Ovary (tissue), 9 donors: ENCODE results near the gene TRUB1. TPM values are rescaled to one million over a fixed set of nuclear protein-coding genes. Genes with fewer than 3 reads are reported as not detected.
A peak's percentile ranks its signal among the peaks of the same experiment; 100 is the strongest.

ENCODE experiments used
- DNase-seq, 5 donors: peaks; one replicate each; pipeline ENCODE4 v3.0.0-alpha.2; 2019 to 2020
- H3K27ac ChIP-seq, 2 donors: fragments of 200-600 bp; one replicate each; pipeline versions ENCODE4 v1.5.1 to v1.8.0; 2019 to 2022
- H3K27me3 ChIP-seq: fragments of 200-600 bp; one replicate; pipeline ENCODE4 v1.8.0; 2022
- H3K36me3 ChIP-seq: fragments of 200-600 bp; sonication (generic); one replicate; pipeline ENCODE4 v1.5.1; 2019
- H3K4me1 ChIP-seq: one replicate; pipeline ENCODE4 v1.8.1; 2013; ENCODE audit warnings: mild to moderate bottlenecking, moderate library complexity; ENCODE audit not compliant: insufficient read depth
- H3K4me3 ChIP-seq: fragments of 200-600 bp; sonication (generic); one replicate; pipeline ENCODE4 v1.5.1; 2017
- H3K9me3 ChIP-seq, 2 donors: fragments of 200-600 bp in 1 of 2; sonication (generic) in 1 of 2; one replicate each; pipeline versions ENCODE4 v1.5.1 to v1.8.1; 2013 to 2019; ENCODE audit warnings: mild to moderate bottlenecking in 1 of 2, moderate library complexity in 1 of 2
- CTCF ChIP-seq, 3 donors: fragments of 450-650 bp in 2 of 3; fragments of 200-600 bp in 1 of 3; IDR thresholded peaks; one replicate each; pipeline versions ENCODE4 v1.5.1 to v1.8.0; 2016 to 2022; ENCODE audit warnings: antibody characterized with exemption in 3 of 3, mild to moderate bottlenecking in 1 of 3
- EP300 ChIP-seq: sonication (generic); formaldehyde crosslinking; IDR thresholded peaks from one replicate; pipeline ENCODE4 v1.6.1; 2017; ENCODE audit warnings: antibody characterized with exemption
- POLR2A ChIP-seq: fragments of 450-650 bp; IDR thresholded peaks from one replicate; pipeline ENCODE4 v1.6.1; 2017; ENCODE audit warnings: antibody characterized with exemption, mild to moderate bottlenecking, moderate library complexity
- WGBS, 3 donors: extraction: QIAGEN DNeasy Blood & Tissue Kit in 1 of 3; methylation state at CpG; one replicate each; pipeline versions ENCODE4 v1.1.5 to v1.1.7; 2013 to 2017; 5-methylcytosine and 5-hydroxymethylcytosine counted together
- intact Hi-C, 4 donors: fragments of 100-400 bp; cut with DNase I; formaldehyde crosslinking; loops; one replicate each; pipeline versions ENCODE4 v1.11.0 to v1.15.1; 2022 to 2023
- polyA plus RNA-seq, 2 donors: library from polyadenylated mRNA; stranded (reverse); fragments of 200-250 nt in 1 of 2; fragments of 350-450 nt in 1 of 2; fragmentation: Illumina TruSeq in 1 of 2; extraction: RNeasy Lipid Tissue Mini Kit (QIAGEN cat#74804) in 1 of 2; gene quantifications; one replicate each; pipeline ENCODE4 v1.2.3, GENCODE V29; 2013 to 2014
- total RNA-seq, 7 donors: library from RNA; depleted of rRNA in 2 of 7; stranded (reverse); fragments of >200 nt in 2 of 7; fragmentation: NEBNext Ultra II Directional in 3 of 7; extraction: Animal tissue kit (Norgen Biotek cat#: 25700) in 3 of 7; gene quantifications; one replicate each; pipeline versions ENCODE4 v1.1.0 to v1.2.4, GENCODE V29; 2016 to 2023
- donor health status: DM: no; HTN: no; CAD: no; lungs with moderate emphysema.
- donor health status: DM: no; HTN: no; CAD: no.
- donor health status: Bipolar disorder and iron deficiency.
- donor health status: DM: yes; HTN: yes; CAD: no.
- donor health status: DM: no; HTN: no; CAD: no.
- donor health status: DM: yes; HTN: yes; CAD: no.

TRUB1 gene
- total and polyA plus RNA-seq, 9 donors = 9.6 to 36.1 (median 17.4) TPM

GRCh38 chr10:114974625-114975024, 36.6 kb downstream of the TRUB1 start:
- no peaks in the 10 kb centered on the region for H3K4me1 ChIP-seq
- H3K27ac ChIP-seq = peak overlapping the region in 1 of 2 donors; percentile 66
- no peaks in the 10 kb centered on the region for H3K9me3 ChIP-seq
- 9 to 25% (median 21%) methylated on average over 5 of the region's 5 CpGs for WGBS, 3 donors
- H3K4me3 ChIP-seq = peak overlapping the region; percentile 19
- TF ChIP-seq CTCF (IDR thresholded peaks at IDR 0.05) = no peak
- no peaks in the 10 kb centered on the region for H3K27me3 ChIP-seq
- DNase-seq = no peak
- no peaks in the 10 kb centered on the region for H3K36me3 ChIP-seq
- intact Hi-C loops = no loop called here

GRCh38 chr10:114975091-114975490, 37.1 kb downstream of the TRUB1 start:
- no peak overlapping the region for H3K4me3 ChIP-seq
- TF ChIP-seq EP300 (no peak), POLR2A (no peak), CTCF (IDR thresholded peaks at IDR 0.05) (no peak)
- no peaks in the 10 kb centered on the region for H3K27me3 ChIP-seq
- H3K9me3 ChIP-seq = no peaks in the 10 kb centered on the region
- no peaks in the 10 kb centered on the region for H3K36me3 ChIP-seq
- no peak for DNase-seq
- peak overlapping the region in 1 of 2 donors; percentile 66 for H3K27ac ChIP-seq
- intact Hi-C loops = no loop called here
- H3K4me1 ChIP-seq = no peaks in the 10 kb centered on the region
- WGBS, 3 donors = 54 to 57% (median 57%) methylated on average over 3 of the region's 3 CpGs

- TF ChIP-seq CTCF (IDR thresholded peaks at IDR 0.05) (no peak), EP300 (no peak)
- Histone ChIP-seq H3K27ac (no peak overlapping the region), H3K27me3 (no peaks in the 10 kb centered on the region), H3K9me3 (no peaks in the 10 kb centered on the region), H3K36me3 (no peaks in the 10 kb centered on the region), H3K4me3 (no peak overlapping the region), H3K4me1 (no peaks in the 10 kb centered on the region)
- DNase-seq = no peak
- intact Hi-C loops = no loop called here
Observed at GRCh38 chr10:114982989-114983388, 45.0 kb downstream of the TRUB1 start.

- TF ChIP-seq CTCF (IDR thresholded peaks at IDR 0.05) (no peak), EP300 (no peak), POLR2A (no peak)
- Histone ChIP-seq H3K4me3 (no peak overlapping the region), H3K27ac (no peak overlapping the region), H3K27me3 (no peaks in the 10 kb centered on the region), H3K36me3 (no peaks in the 10 kb centered on the region), H3K4me1 (no peaks in the 10 kb centered on the region), H3K9me3 (no peaks in the 10 kb centered on the region)
- intact Hi-C loops = no loop called here
- WGBS, 3 donors = 80 to 88% (median 87%) methylated on average over 1 of the region's 1 CpG
- DNase-seq = no peak
Observed at GRCh38 chr10:114987995-114988394, 50.0 kb downstream of the TRUB1 start.

GRCh38 chr10:114990586-114990985, 52.6 kb downstream of the TRUB1 start:
- H3K27me3 ChIP-seq = no peaks in the 10 kb centered on the region
- no peak overlapping the region for H3K27ac ChIP-seq
- no peak overlapping the region for H3K4me3 ChIP-seq
- peaks cover 2% of the 10 kb centered on the region for H3K4me1 ChIP-seq
- no peaks in the 10 kb centered on the region for H3K9me3 ChIP-seq
- intact Hi-C loops = loop anchor here in 1 of 4 donors (10.0 kb wide), 1 partner anchor 104 kb away; the partner anchor contains the start of gene ATRNL1
- no peak for DNase-seq
- no peaks in the 10 kb centered on the region for H3K36me3 ChIP-seq
- no peak for TF ChIP-seq EP300
- TF ChIP-seq CTCF (IDR thresholded peaks at IDR 0.05) = no peak
- TF ChIP-seq POLR2A = no peak
- WGBS, 3 donors = 75 to 84% (median 76%) methylated on average over 3 of the region's 3 CpGs
